Neural cell (in vitro differentiated cells): Measurements from ENCODE around the gene PCNX4. TPM values are rescaled to one million over a fixed set of nuclear protein-coding genes. Genes with fewer than 3 reads are reported as not detected.

Experiments
- H2AFZ ChIP-seq: fragments of 200-600, 300-800 bp; sonication (generic), shearing (Covaris generic); 2 replicates; pipeline ENCODE4 v1.6.0; 2014; ENCODE audit warnings: low read depth, mild to moderate bottlenecking, antibody characterized with exemption, low read length, moderate library complexity
- H3F3A ChIP-seq: fragments of 200-600 bp; shearing (Covaris generic); 2 replicates; pipeline ENCODE4 v1.6.1; 2016; ENCODE audit warnings: mild to moderate bottlenecking, moderate library complexity, mixed read lengths, antibody characterized with exemption, low read length; ENCODE audit not compliant: insufficient read depth, poor library complexity, severe bottlenecking
- H3K27ac ChIP-seq: fragments of 200-600, 300-800 bp; sonication (generic), shearing (Covaris generic); 2 replicates; pipeline ENCODE4 v1.5.1; 2014; ENCODE audit warnings: mild to moderate bottlenecking, low read length, moderate library complexity
- H3K27me3 ChIP-seq: fragments of 300-800, 200-600 bp; sonication (generic), shearing (Covaris generic); 2 replicates; pipeline ENCODE4 v1.6.0; 2014; ENCODE audit warnings: mild to moderate bottlenecking, low read depth, low read length, moderate library complexity; ENCODE audit not compliant: insufficient read depth
- H3K36me3 ChIP-seq: fragments of 300-800, 200-600 bp; sonication (generic), shearing (Covaris generic); 2 replicates; pipeline ENCODE4 v1.5.1; 2014; ENCODE audit warnings: mild to moderate bottlenecking, antibody characterized with exemption, low read length, moderate library complexity; ENCODE audit not compliant: insufficient read depth
- H3K4me2 ChIP-seq: fragments of 300-800, 200-600 bp; sonication (generic), shearing (Covaris generic); 2 replicates; pipeline ENCODE4 v1.6.0; 2014; ENCODE audit warnings: mild to moderate bottlenecking, low read length
- H3K4me3 ChIP-seq: fragments of 300-800, 200-600 bp; sonication (generic), shearing (Covaris generic); 2 replicates; pipeline ENCODE4 v1.5.1; 2014; ENCODE audit warnings: mild to moderate bottlenecking, low read length, moderate library complexity
- H3K79me2 ChIP-seq: fragments of 200-600 bp; shearing (Covaris generic); replicated peaks from 2 replicates; pipeline ENCODE4 v1.6.0; 2014; ENCODE audit warnings: mild to moderate bottlenecking, low read length, moderate library complexity; ENCODE audit not compliant: insufficient read depth
- H3K9ac ChIP-seq: fragments of 300-800, 200-600 bp; sonication (generic), shearing (Covaris generic); 2 replicates; pipeline ENCODE4 v1.6.1; 2016; ENCODE audit warnings: mild to moderate bottlenecking, low read length, mixed read lengths
- H3K9me2 ChIP-seq: fragments of 200-600 bp; shearing (Covaris generic); 2 replicates; pipeline ENCODE4 v1.6.1; 2016; ENCODE audit warnings: mild to moderate bottlenecking, low read length, mixed read lengths; ENCODE audit not compliant: insufficient read depth
- H3K9me3 ChIP-seq: fragments of 200-600, 300-800 bp; sonication (generic), shearing (Covaris generic); 2 replicates; pipeline ENCODE4 v1.6.1; 2016; ENCODE audit warnings: mild to moderate bottlenecking, mixed run types, low read length, moderate library complexity, mixed read lengths
- H4K20me1 ChIP-seq: fragments of 200-600 bp; shearing (Covaris generic); 2 replicates; pipeline ENCODE4 v1.6.1; 2016; ENCODE audit warnings: mild to moderate bottlenecking, mixed run types; ENCODE audit not compliant: insufficient read depth
- CTCF ChIP-seq: fragments of 450-650 bp; IDR thresholded peaks from 2 replicates; pipeline ENCODE4 v1.5.1; 2014; ENCODE audit warnings: antibody characterized with exemption, mild to moderate bottlenecking, moderate library complexity; ENCODE audit not compliant: poor library complexity, severe bottlenecking
- EP300 ChIP-seq: fragments of 450-650 bp; conservative IDR thresholded peaks from 2 replicates; pipeline ENCODE4 v1.6.1; 2014; ENCODE audit warnings: antibody characterized with exemption, mild to moderate bottlenecking, moderate library complexity; ENCODE audit not compliant: poor library complexity, severe bottlenecking
- EZH2 ChIP-seq: fragments of 200-600, 300-800 bp; shearing (Covaris generic), sonication (generic); IDR thresholded peaks from 2 replicates; pipeline ENCODE4 v1.6.1; 2014; ENCODE audit warnings: antibody characterized with exemption, low read length, borderline replicate concordance, mild to moderate bottlenecking; ENCODE audit not compliant: insufficient read depth, poor library complexity, severe bottlenecking
- MXI1 ChIP-seq: fragments of 450-650 bp; conservative IDR thresholded peaks from 2 replicates; pipeline ENCODE4 v1.6.1; 2014; ENCODE audit warnings: antibody characterized with exemption, mild to moderate bottlenecking; ENCODE audit not compliant: poor library complexity, severe bottlenecking
- POLR2AphosphoS5 ChIP-seq: IDR thresholded peaks from 2 replicates; pipeline ENCODE4 v1.6.1; 2012
- RAD21 ChIP-seq: fragments of 450-650 bp; conservative IDR thresholded peaks from 2 replicates; pipeline ENCODE4 v1.6.1; 2014; ENCODE audit warnings: antibody characterized with exemption, mild to moderate bottlenecking, moderate library complexity
- REST ChIP-seq: IDR thresholded peaks from 2 replicates; pipeline ENCODE4 v1.6.1; 2012; ENCODE audit warnings: borderline replicate concordance
- SMC3 ChIP-seq: fragments of 450-650 bp; conservative IDR thresholded peaks from 2 replicates; pipeline ENCODE4 v1.6.1; 2014; ENCODE audit warnings: antibody characterized with exemption, mild to moderate bottlenecking, moderate library complexity; ENCODE audit not compliant: poor library complexity
- TAF1 ChIP-seq: IDR thresholded peaks from 2 replicates; pipeline ENCODE4 v1.6.1; 2012; ENCODE audit warnings: low read depth
- polyA plus RNA-seq: library from polyadenylated mRNA; depleted of rRNA; stranded (reverse); fragments of >200 nt; gene quantifications from 2 replicates; pipeline ENCODE4 v1.2.3, GENCODE V29; 2014

PCNX4 gene
- polyA plus RNA-seq, 1 donor from 2014 or later, result 117 TPM

- Histone ChIP-seq H3K4me2 (peak within 1 kb of the TSS; percentile 95), H3K9ac (peak within 1 kb of the TSS; percentile 92), H2AFZ (peak within 1 kb of the TSS; percentile 56), H3K27me3 (no peaks in the 10 kb centered on the region), H3K4me3 (peak within 1 kb of the TSS; percentile 92), H3K27ac (peak within 1 kb of the TSS; percentile 85), H4K20me1 (no peaks in the 10 kb centered on the region), H3K9me3 (no peaks in the 10 kb centered on the region), H3K36me3 (no peaks in the 10 kb centered on the region), H3F3A (peaks cover 6% of the 10 kb centered on the region), H3K79me2 (peaks cover 18% of the 10 kb centered on the region), H3K9me2 (no peaks in the 10 kb centered on the region)
- peak; percentile 56 for TF ChIP-seq CTCF
- TF ChIP-seq MXI1, result peak; percentile 55
- TF ChIP-seq EP300, result peak; percentile 16
- TF ChIP-seq RAD21, result peak; percentile 28
- peak; percentile 34 for TF ChIP-seq SMC3
- TF ChIP-seq POLR2AphosphoS5, result peak; percentile 13
- no peak for TF ChIP-seq EZH2
- TF ChIP-seq TAF1, result no peak
- peak; percentile 82 for TF ChIP-seq REST
Measured at GRCh38 chr14:60164712-60165546, 73.2 kb downstream of the PCNX4 start, which contains the start of gene DHRS7. Gene DHRS7 (minus strand): TSS chr14:60165398. CDS start chr14:60165309, 89 bp downstream.

GRCh38 chr14:60165547-60165876 is 73.8 kb downstream of the PCNX4 start:
- Histone ChIP-seq H3K27ac (peak overlapping the region; percentile 85), H4K20me1 (no peaks in the 10 kb centered on the region), H3K36me3 (no peaks in the 10 kb centered on the region), H3K79me2 (peaks cover 18% of the 10 kb centered on the region), H3F3A (peaks cover 6% of the 10 kb centered on the region), H3K9ac (peak overlapping the region; percentile 92), H2AFZ (peak overlapping the region; percentile 56), H3K4me3 (peak overlapping the region; percentile 92), H3K9me2 (no peaks in the 10 kb centered on the region), H3K4me2 (peak overlapping the region; percentile 73), H3K9me3 (no peaks in the 10 kb centered on the region), H3K27me3 (no peaks in the 10 kb centered on the region)
- TF ChIP-seq REST (no peak), TAF1 (no peak)
